Breast epithelium (tissue), 3 donors: ENCODE data around the gene MKI67.

ENCODE experiments used
- POLR2A ChIP-seq: fragments of 450-650 bp; IDR thresholded peaks from one replicate; pipeline ENCODE4 v1.6.1; 2016; ENCODE audit warnings: antibody characterized with exemption, mild to moderate bottlenecking, moderate library complexity
- TF ChIP-seq, protein P1 (sequence below), 3 donors: fragments of 450-650 bp; IDR thresholded peaks; one replicate each; pipeline ENCODE4 v1.5.1; 2016 to 2017; ENCODE audit warnings: antibody characterized with exemption in 3 of 3, mild to moderate bottlenecking in 3 of 3, moderate library complexity in 3 of 3

DNA sequence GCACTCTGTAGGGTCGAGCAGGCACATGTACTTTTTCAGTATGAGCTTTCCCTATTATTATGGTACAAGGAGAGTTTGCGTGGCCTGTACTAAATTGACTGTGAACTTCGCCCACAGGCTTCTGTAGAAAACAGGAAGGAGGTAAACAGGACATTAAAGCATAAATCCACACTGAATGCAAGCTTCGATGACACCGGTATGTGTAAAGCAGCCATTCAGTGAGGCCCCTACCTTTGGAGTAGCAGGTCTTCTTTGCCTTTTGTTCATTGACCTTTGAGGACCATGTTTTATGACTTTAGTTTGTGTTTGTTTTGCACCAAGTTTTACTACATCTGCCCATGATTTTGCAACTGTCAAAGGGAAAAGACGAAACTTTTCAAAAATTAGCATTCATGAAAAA lies 14.5 kb downstream of the MKI67 start:
- TF ChIP-seq, protein P1, sequence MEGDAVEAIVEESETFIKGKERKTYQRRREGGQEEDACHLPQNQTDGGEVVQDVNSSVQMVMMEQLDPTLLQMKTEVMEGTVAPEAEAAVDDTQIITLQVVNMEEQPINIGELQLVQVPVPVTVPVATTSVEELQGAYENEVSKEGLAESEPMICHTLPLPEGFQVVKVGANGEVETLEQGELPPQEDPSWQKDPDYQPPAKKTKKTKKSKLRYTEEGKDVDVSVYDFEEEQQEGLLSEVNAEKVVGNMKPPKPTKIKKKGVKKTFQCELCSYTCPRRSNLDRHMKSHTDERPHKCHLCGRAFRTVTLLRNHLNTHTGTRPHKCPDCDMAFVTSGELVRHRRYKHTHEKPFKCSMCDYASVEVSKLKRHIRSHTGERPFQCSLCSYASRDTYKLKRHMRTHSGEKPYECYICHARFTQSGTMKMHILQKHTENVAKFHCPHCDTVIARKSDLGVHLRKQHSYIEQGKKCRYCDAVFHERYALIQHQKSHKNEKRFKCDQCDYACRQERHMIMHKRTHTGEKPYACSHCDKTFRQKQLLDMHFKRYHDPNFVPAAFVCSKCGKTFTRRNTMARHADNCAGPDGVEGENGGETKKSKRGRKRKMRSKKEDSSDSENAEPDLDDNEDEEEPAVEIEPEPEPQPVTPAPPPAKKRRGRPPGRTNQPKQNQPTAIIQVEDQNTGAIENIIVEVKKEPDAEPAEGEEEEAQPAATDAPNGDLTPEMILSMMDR (IDR thresholded peaks at IDR 0.05), result no peak
- no peak for TF ChIP-seq POLR2A
